HCT116 (cell line): ENCODE data around the gene PAX8. TPM values are rescaled to one million over a fixed set of nuclear protein-coding genes. Genes with fewer than 3 reads are reported as not detected.
A peak's percentile ranks its signal among the peaks of the same experiment; 100 is the strongest.
"Not testable (repeated sequence)": the region's sequence is repeated elsewhere in the genome, so short reads cannot be mapped to it uniquely, and the experiment has no call there.

Experiments used
- ATAC-seq: fragments of 200-7000 bp; cut with Tn5 transposase; 2 replicates; pipeline ENCODE4 v1.9.1; 2020; ENCODE audit warnings: mild to moderate bottlenecking, moderate library complexity
- BruUV-seq: library from RNA; stranded (reverse); fragments of 400-500 nt; replicated peaks from 2 replicates; lab custom pipeline; 2021; lab: Mats Ljungman, UMichigan
- CTCF ChIA-PET: fragments of 300-600 bp; sonication (Branson Sonifier 250); formaldehyde crosslinking; loops from one replicate; lab custom pipeline; 2021; ENCODE audit warnings: antibody characterized with exemption; lab: Charles Lee
- POLR2A ChIA-PET: fragments of 300-600, 350-600 bp; sonication (Branson Sonifier 250); formaldehyde crosslinking; loops from one replicate; lab custom pipeline; 2021; ENCODE audit warnings: antibody characterized with exemption; lab: Charles Lee
- RAD21 ChIA-PET, 2 experiments: fragments of 300-600 bp; sonication (Branson Sonifier 250); formaldehyde crosslinking; loops; one replicate each; lab custom pipeline; 2023; ENCODE audit warnings: low total read pairs in 2 of 2; ENCODE audit not compliant: uncharacterized antibody in 2 of 2, unreplicated experiment in 2 of 2, low non-redundant PET in 1 of 2; lab: Charles Lee
- DNase-seq: peaks from one replicate; pipeline ENCODE4 v3.0.0-alpha.2; 2010; ENCODE audit warnings: low read depth, low spot score
- H2AFZ ChIP-seq: fragments of 200-600 bp; shearing (Covaris generic), sonication (generic); 2 replicates; pipeline ENCODE4 v1.6.1; 2017; ENCODE audit warnings: low read depth, mixed run types, mixed read lengths, antibody characterized with exemption, low read length; ENCODE audit not compliant: poor library complexity, severe bottlenecking
- H3K27ac ChIP-seq: 2 replicates; pipeline ENCODE4 v1.5.1; 2012; ENCODE audit warnings: low read depth, low read length
- H3K27me3 ChIP-seq: fragments of 200-600 bp; sonication (generic); 2 replicates; pipeline ENCODE4 v1.6.1; 2016; ENCODE audit warnings: mixed run types, low read length, mixed read lengths; ENCODE audit not compliant: insufficient read depth
- H3K36me3 ChIP-seq, 2 experiments: fragments of 200-500 bp in 1 of 2; fragments of 200-600 bp in 1 of 2; sonication (Bioruptor generic) in 1 of 2; sonication (generic) in 1 of 2; 2 replicates each; pipeline versions ENCODE4 v1.5.1 to v1.6.1; 2014 to 2016; ENCODE audit warnings: low read length in 2 of 2, inconsistent platforms in 1 of 2, mixed read lengths in 1 of 2, mixed run types in 1 of 2; ENCODE audit not compliant: insufficient read depth in 2 of 2, control insufficient read depth in 1 of 2
- H3K4me1 ChIP-seq, 2 experiments: fragments of 200-600 bp in 1 of 2; sonication (generic) in 1 of 2; 2 replicates each; pipeline versions ENCODE4 v1.5.1 to v1.6.1; 2012 to 2017; ENCODE audit warnings: low read length in 2 of 2, inconsistent platforms in 1 of 2, mild to moderate bottlenecking in 1 of 2, mixed read lengths in 1 of 2, mixed run types in 1 of 2, moderate library complexity in 1 of 2; ENCODE audit not compliant: insufficient read depth in 2 of 2, control insufficient read depth in 1 of 2
- H3K4me2 ChIP-seq: fragments of 200-600 bp; sonication (generic); 2 replicates; pipeline ENCODE4 v1.6.1; 2017; ENCODE audit warnings: mixed run types, low read length, mixed read lengths
- H3K4me3 ChIP-seq, 2 experiments: fragments of 200-600 bp in 1 of 2; sonication (generic) in 1 of 2; replicated peaks in 1 of 2; 2 replicates each; pipeline ENCODE4 v1.5.1; 2011 to 2016; ENCODE audit warnings: low read length in 2 of 2, control low read depth in 1 of 2, low read depth in 1 of 2, mild to moderate bottlenecking in 1 of 2, mixed read lengths in 1 of 2, mixed run types in 1 of 2
- H3K79me2 ChIP-seq: fragments of 200-600 bp; sonication (generic); 2 replicates; pipeline ENCODE4 v1.6.1; 2017; ENCODE audit warnings: mild to moderate bottlenecking, mixed run types, low read length, moderate library complexity, mixed read lengths; ENCODE audit not compliant: insufficient read depth
- H3K9ac ChIP-seq: fragments of 200-600 bp; sonication (generic); 2 replicates; pipeline ENCODE4 v1.6.1; 2016; ENCODE audit warnings: low read length, mixed read lengths
- H3K9me2 ChIP-seq: fragments of 200-600 bp; sonication (generic), shearing (Covaris generic); 2 replicates; pipeline ENCODE4 v1.6.1; 2017; ENCODE audit warnings: mixed run types, mild to moderate bottlenecking, moderate library complexity; ENCODE audit not compliant: insufficient read depth
- H3K9me3 ChIP-seq, 2 experiments: fragments of 200-500 bp in 1 of 2; fragments of 200-600 bp in 1 of 2; sonication (Bioruptor generic) in 1 of 2; sonication (generic) in 1 of 2; 2 replicates each; pipeline ENCODE4 v1.6.1; 2014 to 2017; ENCODE audit warnings: low read length in 2 of 2, mixed read lengths in 2 of 2, inconsistent platforms in 1 of 2, low read depth in 1 of 2, mild to moderate bottlenecking in 1 of 2, mixed run types in 1 of 2, moderate library complexity in 1 of 2; ENCODE audit not compliant: control insufficient read depth in 1 of 2, insufficient read depth in 1 of 2
- H4K20me1 ChIP-seq: fragments of 200-600 bp; sonication (generic), shearing (Covaris generic); 2 replicates; pipeline ENCODE4 v1.6.1; 2017; ENCODE audit warnings: mixed run types, mild to moderate bottlenecking, moderate library complexity; ENCODE audit not compliant: insufficient read depth
- CBX3 ChIP-seq: IDR thresholded peaks from 2 replicates; pipeline ENCODE4 v1.6.1; 2012; ENCODE audit warnings: low read depth
- MAX ChIP-seq: IDR thresholded peaks from 2 replicates; pipeline ENCODE4 v1.6.1; 2012
- SP1 ChIP-seq: IDR thresholded peaks from 2 replicates; pipeline ENCODE4 v1.6.1; 2012; ENCODE audit warnings: low read depth
- ZFX ChIP-seq: fragments of 450-650 bp; IDR thresholded peaks from 2 replicates; pipeline ENCODE4 v1.6.1; 2017
- intact Hi-C: fragments of 100-400 bp; cut with micrococcal nuclease; formaldehyde crosslinking; loops from 2 replicates; pipeline ENCODE4 v1.10.0; 2022
- total RNA-seq: library from RNA; stranded (reverse); gene quantifications from one replicate; pipeline ENCODE4 v1.2.1, GENCODE V29; 2021; ENCODE audit not compliant: unreplicated experiment

PAX8 gene
- total RNA-seq, 1 experiment from 2014 or later: 4.4 TPM

- H3K9me3 ChIP-seq: no peaks in the 10 kb centered on the region
- intact Hi-C loops: no loop called here
- H3K9ac ChIP-seq: no peak overlapping the region
- ChIA-PET RAD21 (no interaction called here), CTCF (no interaction called here), POLR2A (no interaction called here)
- H3K27me3 ChIP-seq: no peaks in the 10 kb centered on the region
- no peak overlapping the region for H2AFZ ChIP-seq
- H3K27ac ChIP-seq: no peak overlapping the region
- H3K79me2 ChIP-seq: no peaks in the 10 kb centered on the region
- no peaks in the 10 kb centered on the region for H3K9me2 ChIP-seq
- TF ChIP-seq MAX: no peak
- TF ChIP-seq ZFX: no peak
- H3K4me3 ChIP-seq: no peak overlapping the region
- BruUV-seq: no TSS peak
- H3K4me1 ChIP-seq: peaks cover 31 to 32% of the 10 kb centered on the region in 2 experiments; a peak in 3 of 4 replicates
- no peaks in the 10 kb centered on the region for H4K20me1 ChIP-seq
- DNase-seq: no peak
- no peak for ATAC-seq
- no peaks in the 10 kb centered on the region for H3K36me3 ChIP-seq
- H3K4me2 ChIP-seq: no peak overlapping the region
Measured at GRCh38 chr2:113291191-113291590, 12.5 kb upstream of the PAX8 start.

GRCh38 chr2:113288674-113289149, 10.0 kb upstream of the PAX8 start:
- H3K9me3 ChIP-seq, H2AFZ ChIP-seq, intact Hi-C loops, H3K27me3 ChIP-seq, H3K4me3 ChIP-seq, H3K36me3 ChIP-seq, DNase-seq, H3K79me2 ChIP-seq, RAD21 ChIA-PET, BruUV-seq, H4K20me1 ChIP-seq, POLR2A ChIA-PET, CTCF ChIA-PET, H3K9me2 ChIP-seq, H3K9ac ChIP-seq: not testable (repeated sequence)
- H3K27ac ChIP-seq: peak overlapping the region; percentile 61
- peak overlapping the region; percentile 19; the same call in 1 of the 2 replicates for H3K4me2 ChIP-seq
- peaks cover 52 to 53% of the 10 kb centered on the region in 2 experiments for H3K4me1 ChIP-seq
- TF ChIP-seq CBX3 (peak; percentile 31; the same call in 1 of the 2 replicates), MAX (peak; percentile 34; the same call in 1 of the 2 replicates), SP1 (peak; percentile 37; the same call in 1 of the 2 replicates)
- TF ChIP-seq, all 23 proteins: peak for 3; not testable (repeated sequence) for 20
- peak; percentile 61 for ATAC-seq

GRCh38 chr2:113288117-113288673, 9.5 kb upstream of the PAX8 start:
- POLR2A ChIA-PET: not testable (repeated sequence)
- peak; percentile 12; the same call in 1 of the 2 replicates for ATAC-seq

More at GRCh38 chr2:113288117-113288673, 9.5 kb upstream of the PAX8 start:
- H3K4me3 ChIP-seq, H3K36me3 ChIP-seq, H3K79me2 ChIP-seq, RAD21 ChIA-PET, DNase-seq, H4K20me1 ChIP-seq, H3K9me2 ChIP-seq, H3K27me3 ChIP-seq, intact Hi-C loops, CTCF ChIA-PET, H3K9ac ChIP-seq, H3K9me3 ChIP-seq, H2AFZ ChIP-seq: not testable (repeated sequence)
- TSS peak; percentile 30 for BruUV-seq
- Histone ChIP-seq H3K4me1 (peaks cover 57 to 58% of the 10 kb centered on the region in 2 experiments), H3K27ac (peak overlapping the region; percentile 61), H3K4me2 (peak overlapping the region; percentile 19; the same call in 1 of the 2 replicates)
